NCI-H82 (cell line): ENCODE measurements around the gene OTUD7B.
"Not testable (repeated sequence)": the region's sequence is repeated elsewhere in the genome, so short reads cannot be mapped to it uniquely, and the experiment has no call there.

Experiments used
- DNase-seq: peaks from one replicate; lab custom pipeline; 2025; lab: John Stamatoyannopoulos, UW

OTUD7B gene

DNA sequence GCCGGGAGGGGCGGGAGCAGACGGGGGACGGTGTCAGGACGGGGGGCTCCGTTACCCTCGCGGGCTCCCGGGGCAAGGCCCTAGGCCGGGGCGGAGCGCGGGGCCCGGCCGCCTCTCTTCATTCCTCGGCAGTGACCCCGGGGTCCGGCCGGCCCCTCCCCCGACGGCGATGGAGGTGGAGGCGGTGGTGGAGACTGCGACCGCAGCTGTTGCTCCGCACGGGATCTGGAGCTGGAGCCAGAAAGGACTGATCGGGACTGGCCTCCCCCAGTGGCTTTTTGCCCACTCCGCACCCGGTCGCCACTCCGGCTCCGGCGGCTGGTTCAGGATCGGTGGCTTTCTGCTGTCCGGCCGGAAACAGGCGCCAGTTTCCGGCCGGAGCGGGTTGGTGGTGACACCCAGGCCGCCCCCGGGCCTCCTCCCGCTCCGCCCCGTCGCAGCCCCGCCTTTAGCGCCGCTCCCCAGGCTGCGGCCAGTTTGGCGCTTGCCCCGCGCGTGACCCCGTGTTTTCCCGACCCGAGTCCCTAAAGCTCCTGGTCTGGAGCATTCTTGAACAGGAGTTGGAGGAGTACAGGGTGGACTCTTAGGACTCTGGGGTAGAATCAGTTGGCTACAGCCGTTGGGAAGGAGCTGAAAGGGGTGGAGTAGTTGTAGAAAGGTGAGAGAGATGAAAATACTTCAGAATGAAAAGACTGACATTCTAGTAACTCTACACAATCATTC lies at the start of gene OTUD7B:
TSS of gene OTUD7B (minus strand) at position 334 of the 723 bp plus-strand sequence. CDS start 33,216 bp downstream, outside the sequence.
- peak; percentile 93 for DNase-seq

DNA sequence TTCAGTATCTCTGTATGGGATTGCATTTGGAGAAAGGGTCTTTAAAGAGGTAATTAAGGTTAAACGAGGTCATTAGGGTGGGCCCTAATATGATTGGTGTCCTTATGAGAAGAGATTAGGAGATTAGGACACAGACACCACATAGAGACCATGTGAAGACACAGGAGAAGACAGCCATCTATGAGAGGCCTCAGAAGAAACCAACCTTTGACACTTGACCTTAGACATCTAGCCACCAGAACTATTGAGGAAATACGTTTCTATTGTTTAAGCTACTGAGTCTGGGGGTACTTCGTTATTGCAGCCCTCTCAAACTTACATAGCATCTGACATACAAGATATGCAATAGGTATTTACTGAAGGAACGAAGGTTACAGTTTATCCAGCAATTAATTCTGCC lies 49.7 kb upstream of the OTUD7B start:
- DNase-seq = peak; percentile 65

DNA sequence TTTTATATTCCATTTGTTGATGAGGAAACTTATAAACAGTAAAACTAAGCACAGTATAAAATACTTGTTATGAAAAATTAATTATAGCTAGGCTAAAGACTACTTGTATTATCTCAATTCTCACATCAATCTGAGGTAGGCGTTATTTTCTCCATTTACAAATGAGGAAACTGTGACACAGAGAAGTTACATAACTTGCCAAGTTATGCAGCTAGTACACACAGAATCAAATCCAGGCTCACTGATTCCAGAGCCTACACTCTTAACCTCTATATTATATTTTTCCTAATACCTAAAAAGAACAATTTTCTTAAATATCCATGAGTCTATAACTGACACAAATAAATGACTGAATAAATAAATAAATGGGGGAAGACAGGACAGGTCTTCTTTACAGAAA lies 45.9 kb upstream of the OTUD7B start:
- no peak for DNase-seq

DNA sequence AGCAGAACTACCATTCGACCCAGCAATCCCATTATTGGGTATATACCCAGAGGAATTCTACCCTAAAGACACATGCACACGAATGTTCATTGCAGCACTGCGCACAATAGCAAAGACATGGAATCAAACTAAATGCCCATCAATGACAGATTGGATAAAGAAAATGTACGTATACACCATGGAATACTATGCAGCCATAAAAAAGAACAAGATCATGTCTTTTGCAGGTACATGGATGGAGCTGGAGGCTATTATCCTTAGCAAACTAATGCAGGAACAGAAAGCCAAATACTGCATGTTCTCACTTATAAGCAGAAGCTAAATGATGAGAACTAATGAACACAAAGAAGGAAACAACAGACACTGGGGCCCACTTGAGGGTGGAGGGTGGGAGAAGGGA lies 45.0 kb upstream of the OTUD7B start:
- not testable (repeated sequence) for DNase-seq

DNA sequence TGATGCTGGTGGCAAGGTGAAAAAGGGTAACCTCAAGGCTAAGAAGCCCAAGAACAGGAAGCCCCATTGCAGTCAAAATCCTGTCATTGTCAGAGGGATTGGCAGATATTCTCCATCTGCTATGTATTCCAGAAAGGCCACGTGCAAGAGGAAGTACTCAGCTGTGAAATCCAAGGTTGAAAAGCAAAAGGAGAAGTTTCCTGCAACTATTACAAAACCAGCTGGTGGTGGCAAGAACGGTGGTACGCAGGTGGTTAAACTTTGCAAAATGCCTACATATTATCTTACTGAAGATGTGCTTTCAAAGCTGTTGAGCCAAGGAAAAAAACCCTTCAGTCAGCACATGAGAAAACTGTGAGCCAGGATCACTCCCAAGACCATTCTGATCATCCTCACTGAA lies 43.4 kb upstream of the OTUD7B start:
- no peak for DNase-seq

DNA sequence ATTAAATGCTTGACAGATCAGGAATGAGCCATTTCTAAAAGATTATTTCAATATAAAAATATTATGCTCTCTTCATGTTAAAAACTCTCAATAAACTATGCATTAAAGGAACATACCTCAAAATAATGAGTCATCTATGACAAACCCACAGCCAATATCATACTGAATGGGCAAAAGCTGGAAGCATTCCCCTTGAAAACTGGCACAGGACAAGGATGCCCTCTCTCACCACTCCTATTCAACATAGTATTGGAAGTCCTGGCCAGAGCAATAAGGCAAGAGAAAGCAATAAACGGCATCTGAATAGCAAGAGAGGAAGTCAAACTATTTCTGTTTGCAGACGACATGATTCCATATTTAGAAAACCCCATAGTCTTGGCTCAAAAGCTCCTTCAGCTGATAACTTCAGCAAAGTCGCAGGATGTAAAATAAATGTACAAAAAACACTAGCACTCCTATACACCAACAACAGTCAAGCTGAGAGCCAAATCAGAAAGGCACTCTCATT lies 41.4 kb upstream of the OTUD7B start:
- not testable (repeated sequence) for DNase-seq

DNA sequence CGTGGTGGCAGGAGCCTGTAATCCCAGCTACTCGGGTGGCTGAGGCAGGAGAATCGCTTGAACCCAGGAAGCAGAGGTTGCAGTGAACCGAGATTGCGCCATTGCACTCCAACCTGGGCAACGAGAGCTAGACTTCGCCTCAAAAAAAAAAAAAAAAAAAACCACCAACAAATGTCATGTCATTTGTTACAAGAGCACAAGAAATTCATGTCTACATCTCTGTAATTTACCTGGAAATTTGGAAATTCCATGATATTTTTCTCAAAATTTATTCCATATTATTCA lies 40.5 kb upstream of the OTUD7B start:
- DNase-seq = no peak

DNA sequence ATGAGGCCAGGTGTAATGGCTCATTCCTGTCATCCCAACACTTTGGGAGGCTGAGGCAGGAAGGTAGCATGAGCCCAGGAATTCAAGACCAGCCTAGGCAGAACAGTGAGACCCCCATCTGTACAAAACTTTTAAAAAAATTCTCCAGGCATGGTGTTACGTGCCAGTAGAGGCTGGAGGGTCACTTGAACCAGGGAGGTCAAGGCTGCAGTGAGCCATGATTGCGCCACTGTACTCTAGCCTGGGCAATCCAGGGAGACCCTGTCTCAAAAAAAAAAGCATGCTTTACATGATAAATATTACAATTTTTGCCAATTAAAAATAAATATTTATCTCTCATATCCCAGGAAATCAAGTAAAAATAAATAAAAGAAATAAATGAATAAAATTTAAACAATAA lies 39.4 kb upstream of the OTUD7B start:
- no peak for DNase-seq

GRCh38 chr1:150034336-150034735 lies 23.8 kb upstream of the OTUD7B start:
- no peak for DNase-seq

- DNase-seq = no peak
Observed at GRCh38 chr1:150028322-150028721, 17.8 kb upstream of the OTUD7B start.

DNA sequence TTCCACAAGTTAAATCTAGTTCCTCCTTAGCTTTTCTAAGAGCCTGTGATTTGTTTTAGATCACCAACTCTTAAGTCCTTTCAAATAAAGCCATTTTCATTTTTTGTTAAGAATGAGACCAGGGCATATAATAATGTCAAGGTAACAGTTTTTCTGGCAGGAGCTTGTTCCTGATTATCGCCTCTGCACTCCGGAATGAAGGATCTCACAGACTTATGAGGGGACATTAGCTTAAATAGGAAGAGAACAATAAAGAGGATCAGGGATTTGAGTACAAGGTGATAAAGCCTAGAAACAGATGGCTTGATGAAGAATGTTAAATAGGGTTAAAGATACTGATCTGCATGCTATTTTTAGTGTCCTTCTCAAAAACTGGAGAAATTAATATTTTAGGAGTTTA lies 13.6 kb upstream of the OTUD7B start:
- peak; percentile 86 for DNase-seq

DNA sequence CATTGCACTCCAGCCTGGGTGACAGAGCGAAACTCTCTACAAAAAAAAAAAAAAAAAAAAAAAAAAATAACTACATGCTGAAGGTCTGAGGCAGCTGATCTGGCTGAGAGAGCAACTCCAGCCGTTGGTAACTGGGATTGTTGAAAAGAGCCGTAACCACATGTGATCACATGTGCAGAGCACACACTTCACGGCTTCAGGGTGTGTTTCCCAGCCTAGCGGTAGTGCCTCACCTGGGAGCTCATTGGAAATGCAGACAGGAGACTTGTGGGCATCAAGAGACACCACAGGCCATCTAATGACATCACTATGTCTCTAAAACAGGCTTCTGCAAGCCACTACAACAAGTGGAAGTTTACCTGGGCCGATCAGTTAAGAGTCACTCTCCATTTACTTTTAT lies 11.8 kb upstream of the OTUD7B start:
- no peak for DNase-seq

GRCh38 chr1:150021191-150021694 lies 10.7 kb upstream of the OTUD7B start:
- DNase-seq = no peak

DNA sequence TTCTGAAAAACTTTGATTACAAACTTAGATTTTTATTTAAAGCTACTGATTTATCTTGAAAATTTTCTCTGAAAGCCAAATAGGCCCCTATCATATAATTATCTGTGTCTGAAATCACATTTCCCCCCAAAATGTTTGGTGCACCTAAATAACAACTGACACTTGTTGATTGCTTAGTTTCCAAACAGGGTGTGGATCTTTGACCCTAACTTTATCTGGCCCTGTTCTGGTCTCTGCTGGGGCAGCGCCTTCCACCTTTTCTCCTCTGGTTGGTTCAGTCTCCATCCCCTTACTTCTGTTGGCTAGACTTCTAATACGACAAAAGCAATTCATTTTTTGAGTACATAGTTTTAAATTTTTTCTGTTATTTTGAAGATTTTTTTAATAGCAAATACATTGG lies 10.2 kb upstream of the OTUD7B start:
- DNase-seq = no peak

DNA sequence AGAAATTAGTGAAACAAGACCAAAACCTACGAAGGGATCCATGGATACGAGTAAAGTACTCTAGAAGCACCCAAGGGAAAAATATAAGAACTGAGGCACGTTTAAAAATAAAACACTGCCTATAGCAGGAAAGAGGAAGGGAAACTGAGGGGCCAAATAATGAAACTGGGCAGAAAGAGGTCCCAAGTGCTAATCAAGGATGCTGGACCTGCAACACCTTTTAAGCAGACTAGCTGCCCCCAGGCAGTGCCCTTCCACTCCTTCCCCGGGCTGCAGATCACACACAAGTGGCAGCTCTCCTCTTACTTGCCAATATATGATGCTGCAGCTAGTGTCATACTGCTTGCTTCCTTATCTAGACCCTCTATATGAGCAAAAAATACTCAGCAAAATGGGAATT lies 7.6 kb upstream of the OTUD7B start:
- no peak for DNase-seq

- DNase-seq = peak; percentile 97
Observed at GRCh38 chr1:150017206-150017750, 6.8 kb upstream of the OTUD7B start.

- no peak for DNase-seq
Observed at GRCh38 chr1:150015651-150016131, 5.2 kb upstream of the OTUD7B start.

- DNase-seq = no peak
Observed at GRCh38 chr1:150012611-150013010, 2.1 kb upstream of the OTUD7B start.

DNA sequence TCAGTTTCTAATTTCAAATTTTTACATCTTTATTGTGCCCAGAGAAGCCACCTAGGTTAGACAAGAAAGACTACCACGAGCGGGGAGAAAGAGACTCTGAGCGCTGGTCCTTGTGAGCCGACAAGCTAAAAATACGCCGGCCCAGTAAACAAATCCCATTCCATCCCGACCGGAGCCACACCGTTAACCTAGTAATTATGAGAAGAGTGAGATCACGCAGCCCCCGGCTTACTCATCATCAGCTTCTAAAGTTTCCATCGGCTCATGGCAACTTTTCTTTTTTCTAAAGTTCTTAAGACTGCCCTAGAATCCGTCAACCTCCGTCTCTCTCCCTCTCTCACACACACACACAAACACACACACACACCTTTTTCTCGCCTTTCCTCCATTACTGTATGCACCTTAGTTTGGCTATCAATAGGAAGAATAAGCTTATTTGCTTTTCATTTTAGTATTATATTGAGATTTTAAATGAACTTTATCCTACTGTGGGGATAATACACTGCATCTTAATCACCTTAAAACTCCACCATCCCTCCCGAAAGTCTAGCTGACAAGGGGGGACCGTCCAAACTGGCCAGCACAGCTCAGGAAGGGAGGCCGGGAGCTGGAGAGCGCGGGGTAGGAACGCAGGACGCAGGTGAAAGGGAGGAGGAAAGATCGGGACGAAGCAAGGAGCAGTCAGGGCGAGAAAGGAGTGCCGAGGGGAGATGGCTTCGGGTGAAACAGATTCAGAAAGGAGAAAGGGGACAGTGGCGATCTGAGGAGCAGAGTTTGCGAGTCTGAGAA lies 728 bp downstream of the OTUD7B start:
- peak; percentile 76 for DNase-seq

- DNase-seq = no peak
Observed at GRCh38 chr1:150008699-150009098, 1.8 kb downstream of the OTUD7B start.

- no peak for DNase-seq
Observed at GRCh38 chr1:150006881-150007421, 3.6 kb downstream of the OTUD7B start.

DNA sequence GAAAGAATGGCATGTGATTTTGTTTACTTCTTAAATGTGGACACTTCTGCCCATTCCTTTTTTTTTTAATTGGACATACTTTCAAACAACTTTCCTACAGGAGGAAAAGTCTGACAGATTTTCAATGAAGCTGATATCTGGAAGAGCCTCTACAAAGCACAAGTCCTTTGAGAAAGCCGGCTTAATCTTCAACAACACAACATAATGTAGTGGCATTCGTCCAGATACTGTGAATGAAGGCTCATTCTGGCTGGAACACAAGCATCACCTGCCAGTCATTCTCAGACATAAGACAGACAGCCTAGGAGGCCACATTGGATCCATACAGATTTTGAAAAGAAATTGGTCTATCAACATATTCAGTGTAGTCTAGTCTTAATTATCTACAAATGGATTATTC lies 4.9 kb downstream of the OTUD7B start:
- no peak for DNase-seq

DNA sequence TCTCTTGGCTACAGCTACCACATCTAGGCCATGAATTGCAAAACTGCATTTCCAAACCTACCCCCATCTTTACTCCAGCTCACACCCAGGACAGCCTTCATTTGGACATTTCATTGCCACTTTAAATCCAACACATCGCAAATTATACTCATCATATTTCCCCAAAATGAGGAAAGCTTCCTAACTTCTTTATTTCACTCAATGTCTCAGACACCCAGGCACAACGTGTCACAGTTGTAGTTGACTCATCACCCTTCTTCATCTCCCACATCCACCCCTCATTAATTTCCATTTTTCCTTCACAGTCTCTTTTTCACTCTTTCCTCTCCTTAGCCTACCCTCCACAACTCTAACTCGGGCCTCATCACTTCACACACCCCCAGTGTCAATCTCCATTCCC lies 6.7 kb downstream of the OTUD7B start:
- no peak for DNase-seq
